Measurements from ENCODE around the gene CPA5.

CPA5 gene

GRCh38 chr7:130332259-130333053, 12.2 kb upstream of the CPA5 start:
- no peak for DNase-seq (ENCODE audit: low spot score)

GRCh38 chr7:130333832-130334231, 10.8 kb upstream of the CPA5 start:
- no peak for DNase-seq (ENCODE audit: low spot score)

GRCh38 chr7:130334274-130334673, 10.3 kb upstream of the CPA5 start:
- no peak for DNase-seq (ENCODE audit: low spot score)

- no peak for DNase-seq (ENCODE audit: low spot score)
Observed at GRCh38 chr7:130337410-130337971, 7.1 kb upstream of the CPA5 start.

- no peak for DNase-seq (ENCODE audit: low spot score)
Observed at GRCh38 chr7:130338233-130338632, 6.4 kb upstream of the CPA5 start.

- no peak for DNase-seq (ENCODE audit: low spot score)
Observed at GRCh38 chr7:130341882-130342281, 2.7 kb upstream of the CPA5 start.

DNA sequence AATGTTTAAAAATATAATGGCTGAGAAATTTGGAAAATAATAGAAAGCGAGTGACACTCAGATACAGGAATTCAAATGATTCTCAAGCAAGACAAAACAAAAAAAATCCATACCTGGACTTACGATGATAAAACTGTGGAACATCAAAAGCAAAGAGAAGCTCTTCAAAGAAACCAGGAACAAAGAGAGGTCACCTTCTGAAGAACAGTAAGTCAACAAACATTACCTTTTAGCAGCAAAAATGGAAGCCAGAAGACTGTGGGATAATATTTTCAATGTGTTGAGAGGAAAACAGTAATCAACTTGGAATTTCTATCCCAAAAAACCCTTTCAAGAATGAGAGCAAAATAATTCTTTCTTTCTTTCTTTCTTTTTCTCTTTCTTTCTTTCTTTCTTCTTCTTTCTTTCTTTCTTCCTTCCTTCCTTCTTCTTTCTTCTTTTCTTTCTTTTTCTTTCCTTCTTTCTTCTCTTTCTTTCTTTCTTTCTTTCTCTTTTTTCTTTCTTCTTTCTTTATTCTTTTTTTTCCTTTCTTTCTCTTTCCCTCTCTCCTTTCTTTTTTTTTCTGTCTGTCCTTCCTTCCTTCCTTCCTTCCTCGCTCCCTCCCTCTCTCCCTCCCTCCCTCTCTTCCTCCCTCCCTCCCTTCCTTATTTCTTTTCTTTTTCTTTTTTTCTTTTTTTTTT, 1.8 kb upstream of the CPA5 start:
- DNase-seq (ENCODE audit: low spot score), result no peak

DNA sequence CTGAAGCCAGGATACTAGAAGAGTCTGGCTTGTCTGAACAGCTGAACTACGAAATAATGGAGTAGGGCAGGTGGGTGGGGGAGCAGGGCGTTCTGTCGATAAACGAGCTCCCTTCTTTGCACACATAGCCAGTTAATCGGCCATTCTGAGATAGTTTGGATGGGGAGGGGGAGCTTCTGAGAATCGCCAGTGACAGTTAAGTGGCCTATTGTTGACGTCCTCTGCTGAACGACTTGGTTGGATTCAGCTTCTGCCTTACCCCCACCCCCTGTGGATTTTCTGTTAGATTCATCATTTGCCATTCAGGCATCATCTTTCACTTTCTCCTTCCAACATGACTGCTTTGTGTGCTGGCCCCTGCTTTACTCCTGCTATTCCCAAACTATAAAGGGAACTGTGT, 520 bp downstream of the CPA5 start:
- DNase-seq (ENCODE audit: low spot score), result no peak

DNA sequence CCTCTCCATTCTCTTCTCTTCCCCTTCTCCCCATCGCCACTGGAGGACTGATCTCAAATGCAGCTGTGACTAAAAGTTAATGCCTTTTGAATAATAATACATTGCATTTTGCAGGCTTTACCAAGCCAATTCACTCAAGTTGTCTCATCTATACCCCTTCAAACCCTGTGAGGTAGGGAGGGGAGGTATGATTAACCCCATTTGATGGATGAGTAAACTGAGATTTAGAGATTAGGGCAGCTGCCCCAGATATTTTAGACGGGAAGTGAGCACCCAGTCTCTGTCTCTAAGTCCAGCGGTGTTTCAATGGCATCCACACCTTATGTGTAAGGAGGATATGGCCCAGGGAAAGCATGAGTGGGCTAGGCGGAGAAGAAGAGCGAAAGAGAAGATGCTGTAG, 1.1 kb downstream of the CPA5 start:
- DNase-seq (ENCODE audit: low spot score), result no peak

DNA sequence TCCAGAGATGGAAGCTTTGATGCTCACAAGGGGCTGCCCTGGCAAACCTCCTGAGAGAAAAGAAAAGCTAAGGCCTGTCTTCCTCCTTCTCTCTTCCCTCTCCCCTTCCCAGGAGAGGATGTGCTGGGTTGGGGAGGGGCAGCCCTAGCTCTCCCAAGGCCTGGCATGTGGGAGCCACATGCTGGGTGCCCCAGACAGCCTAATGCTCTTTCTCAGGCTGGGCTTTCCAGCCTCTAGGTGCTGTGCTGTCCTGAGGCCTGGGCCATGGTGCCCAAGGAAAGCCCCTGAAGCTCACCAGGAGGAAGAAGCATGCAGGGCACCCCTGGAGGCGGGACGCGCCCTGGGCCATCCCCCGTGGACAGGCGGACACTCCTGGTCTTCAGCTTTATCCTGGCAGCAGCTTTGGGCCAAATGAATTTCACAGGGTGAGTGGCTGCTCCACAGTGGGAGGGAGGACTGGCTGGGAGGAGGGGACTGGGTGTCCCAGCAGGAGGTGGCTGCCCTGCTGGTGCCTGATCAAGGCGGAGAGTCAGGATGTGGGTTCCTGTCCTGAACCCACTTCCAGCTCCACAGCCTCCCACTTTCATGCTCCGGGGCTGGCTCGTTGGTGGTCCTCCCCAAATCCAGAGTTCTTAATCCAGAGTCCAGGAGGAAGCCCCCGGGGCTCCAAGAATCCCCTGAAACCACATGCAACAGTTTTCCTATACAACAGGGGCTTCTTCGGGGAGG, 1.7 kb downstream of the CPA5 start:
- no peak for DNase-seq (ENCODE audit: low spot score)

DNA sequence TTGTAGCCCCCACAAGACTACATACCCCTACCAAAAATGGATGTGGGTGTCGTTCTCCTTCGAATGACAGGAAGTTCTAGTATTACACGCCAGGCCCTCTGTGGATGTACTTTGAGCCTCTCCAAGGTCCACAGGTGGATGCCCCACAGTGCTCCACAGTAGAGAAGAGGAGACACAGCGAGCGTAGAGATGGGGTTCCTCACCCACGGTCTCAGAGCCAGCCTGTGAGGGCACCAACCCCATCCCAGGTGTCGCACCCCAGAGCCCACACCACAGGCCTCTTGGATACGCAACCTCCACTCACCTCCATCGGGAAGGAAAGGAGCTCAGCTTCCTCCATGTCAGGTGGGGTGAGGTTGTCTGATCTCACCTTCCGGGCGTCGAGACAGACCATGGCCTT, 2.3 kb downstream of the CPA5 start:
- DNase-seq (ENCODE audit: low spot score), result no peak

DNA sequence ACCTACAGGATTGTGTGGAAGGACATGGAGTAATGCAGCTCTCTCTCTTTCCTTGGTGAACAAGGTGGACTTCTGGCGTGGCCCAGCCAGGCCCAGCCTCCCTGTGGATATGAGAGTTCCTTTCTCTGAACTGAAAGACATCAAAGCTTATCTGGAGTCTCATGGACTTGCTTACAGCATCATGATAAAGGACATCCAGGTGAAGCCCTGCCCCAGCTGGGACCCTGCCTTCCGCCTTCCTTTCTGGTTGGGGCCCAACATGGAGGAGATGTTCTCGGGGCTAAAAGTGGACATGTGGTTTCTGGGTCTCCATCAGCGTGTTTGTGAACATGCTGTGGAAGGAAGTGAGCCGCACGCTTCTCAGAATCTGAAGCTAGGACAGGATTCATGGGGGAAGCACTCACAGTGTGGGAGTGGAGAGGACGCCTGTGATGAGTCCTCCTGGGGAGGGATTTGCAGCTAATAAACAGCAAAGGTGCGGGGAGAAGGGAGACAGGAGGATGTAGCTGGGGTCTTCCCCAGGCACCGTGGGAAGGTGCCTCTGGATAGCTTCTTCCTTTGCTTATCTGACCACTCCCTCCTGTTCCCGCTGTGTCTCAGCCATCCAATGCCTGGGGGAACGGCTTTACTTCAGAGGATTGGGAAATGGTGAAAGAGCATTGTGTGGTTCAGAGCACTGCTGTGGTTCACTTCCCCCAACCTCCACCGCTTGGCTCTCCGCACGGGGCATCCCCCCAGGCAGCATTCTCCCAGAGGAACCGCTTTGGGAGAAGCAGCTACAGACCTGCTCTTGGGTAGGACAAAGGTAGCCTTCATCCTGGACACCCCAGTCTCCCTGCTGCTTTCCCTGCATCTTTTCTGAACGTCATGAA, 5.5 kb downstream of the CPA5 start:
- no peak for DNase-seq (ENCODE audit: low spot score)

DNA sequence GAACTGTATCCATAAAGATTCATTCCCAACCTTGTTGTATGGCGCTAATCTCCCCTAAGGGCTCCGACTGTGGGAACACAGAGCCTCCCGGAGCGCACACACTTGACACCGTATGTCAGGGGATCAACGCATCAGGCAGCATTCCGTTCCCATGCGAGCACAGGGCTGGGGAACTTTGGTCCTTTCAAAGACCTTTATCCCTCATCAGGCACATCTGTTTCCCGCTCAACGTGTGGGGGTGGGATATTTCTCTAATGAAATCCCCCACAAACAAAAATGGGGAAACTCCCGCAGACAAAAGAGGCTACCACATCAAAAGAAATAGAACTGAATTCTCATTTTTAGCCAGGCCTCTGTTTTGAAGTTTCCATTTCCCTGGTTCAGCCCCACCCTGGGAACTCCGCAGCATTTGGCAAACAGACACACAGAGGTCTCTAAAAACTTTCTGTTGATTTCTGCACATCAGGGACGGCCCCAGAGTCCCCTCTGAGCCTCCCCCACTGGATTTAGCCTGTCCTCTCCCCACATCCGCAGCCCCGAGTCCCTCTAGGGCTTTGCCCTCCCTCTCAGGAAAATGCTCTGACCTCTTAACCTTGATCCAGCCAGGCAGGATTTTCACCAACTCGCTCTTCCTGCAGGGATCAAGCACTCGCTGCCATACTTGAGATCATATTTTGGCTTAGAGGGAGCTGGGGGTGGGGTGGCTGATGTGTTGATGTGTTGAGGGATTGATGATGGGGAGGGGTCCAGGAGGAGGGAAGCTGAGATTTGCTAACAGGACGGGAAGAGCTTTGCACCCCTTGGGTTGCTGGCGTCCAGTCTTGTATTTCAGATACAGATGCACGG, 6.6 kb downstream of the CPA5 start:
- DNase-seq (ENCODE audit: low spot score), result peak; percentile 87

DNA sequence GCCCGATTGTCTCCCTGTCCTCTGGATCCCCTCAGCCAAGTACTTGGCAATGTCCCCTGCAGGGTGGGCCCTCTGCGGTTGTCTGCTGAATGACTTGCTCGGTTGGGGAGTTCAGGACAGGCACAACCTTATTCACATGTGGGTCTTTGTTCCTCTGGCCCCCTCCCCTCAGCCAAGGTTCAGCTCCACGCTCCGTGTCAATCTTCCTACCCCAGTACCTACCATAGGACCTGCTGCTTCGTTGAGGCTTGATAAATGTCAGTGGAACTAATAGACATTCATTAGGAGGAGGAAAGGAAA, 7.1 kb downstream of the CPA5 start:
- DNase-seq (ENCODE audit: low spot score), result no peak

- no peak for DNase-seq (ENCODE audit: low spot score)
Observed at GRCh38 chr7:130352194-130353074, 7.8 kb downstream of the CPA5 start.

DNA sequence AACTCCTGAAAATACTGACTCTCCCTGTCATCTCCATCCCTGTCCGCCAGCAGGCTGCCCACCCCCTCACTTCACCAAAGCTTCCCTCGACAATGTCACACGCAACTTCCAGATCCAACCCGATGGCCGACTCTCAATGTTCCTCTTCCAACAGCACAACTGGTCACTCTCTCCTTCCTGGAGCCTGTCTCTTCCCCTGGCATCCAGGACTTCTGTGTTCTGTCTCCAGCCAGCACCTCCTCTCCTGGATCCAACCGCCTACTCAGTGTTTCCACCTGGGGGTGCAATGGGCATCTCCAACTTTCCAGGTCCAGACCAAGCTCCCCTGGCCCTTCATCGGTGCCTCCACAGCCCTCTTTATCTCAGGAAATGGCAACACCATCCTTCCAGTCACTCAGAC, 8.6 kb downstream of the CPA5 start:
- no peak for DNase-seq (ENCODE audit: low spot score)

- DNase-seq (ENCODE audit: low spot score), result peak; percentile 92
Observed at GRCh38 chr7:130356121-130356875, 11.7 kb downstream of the CPA5 start.

- DNase-seq (ENCODE audit: low spot score), result no peak
Observed at GRCh38 chr7:130356876-130357611, 12.4 kb downstream of the CPA5 start.

DNA sequence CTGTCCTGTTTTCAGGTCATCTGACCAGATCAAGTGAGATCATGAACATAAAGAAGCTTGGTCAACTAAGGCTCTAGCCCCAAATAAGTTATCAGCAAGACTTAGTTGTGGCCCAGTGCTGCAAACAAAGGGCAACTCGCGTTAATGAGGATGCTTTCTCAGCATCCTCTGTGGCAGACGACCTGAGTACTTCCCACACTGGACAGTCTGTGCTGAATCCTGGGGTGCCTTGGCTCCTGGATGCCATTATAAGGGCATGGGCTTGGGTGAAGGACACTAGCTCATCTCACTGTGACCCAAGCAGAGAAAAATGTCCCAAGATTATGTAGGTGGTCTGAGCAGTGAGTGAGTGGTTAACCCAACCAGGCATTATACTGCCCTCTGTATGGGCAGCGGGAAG, 13.9 kb downstream of the CPA5 start:
- no peak for DNase-seq (ENCODE audit: low spot score)

All from left forelimb (tissue), 1 donor.